LoVo (cell line): ENCODE data around the gene ANXA6.
A peak's percentile ranks its signal among the peaks of the same experiment; 100 is the strongest.

Source experiments
- DNase-seq: peaks from one replicate; pipeline ENCODE4 v3.0.0-alpha.2; 2016; ENCODE audit warnings: low spot score

Gene ANXA6

DNA sequence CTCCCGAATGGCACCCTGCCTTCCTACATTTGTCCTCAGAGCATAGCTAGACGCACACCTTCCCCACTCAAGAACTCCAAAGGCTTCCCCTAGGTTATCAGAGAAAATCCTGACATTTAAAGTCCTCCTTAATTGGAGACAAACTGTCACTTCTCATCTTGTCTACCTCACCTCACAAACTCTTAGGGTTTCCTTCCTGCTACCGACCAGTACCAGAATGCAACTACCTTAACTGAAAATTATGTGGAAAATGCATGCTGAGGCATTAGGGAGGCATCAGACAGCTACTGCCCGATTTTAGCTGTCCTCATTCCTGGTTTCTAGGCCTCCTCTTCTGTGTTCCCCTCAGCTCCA, 58.8 kb downstream of the ANXA6 start:
- no peak for DNase-seq

DNA sequence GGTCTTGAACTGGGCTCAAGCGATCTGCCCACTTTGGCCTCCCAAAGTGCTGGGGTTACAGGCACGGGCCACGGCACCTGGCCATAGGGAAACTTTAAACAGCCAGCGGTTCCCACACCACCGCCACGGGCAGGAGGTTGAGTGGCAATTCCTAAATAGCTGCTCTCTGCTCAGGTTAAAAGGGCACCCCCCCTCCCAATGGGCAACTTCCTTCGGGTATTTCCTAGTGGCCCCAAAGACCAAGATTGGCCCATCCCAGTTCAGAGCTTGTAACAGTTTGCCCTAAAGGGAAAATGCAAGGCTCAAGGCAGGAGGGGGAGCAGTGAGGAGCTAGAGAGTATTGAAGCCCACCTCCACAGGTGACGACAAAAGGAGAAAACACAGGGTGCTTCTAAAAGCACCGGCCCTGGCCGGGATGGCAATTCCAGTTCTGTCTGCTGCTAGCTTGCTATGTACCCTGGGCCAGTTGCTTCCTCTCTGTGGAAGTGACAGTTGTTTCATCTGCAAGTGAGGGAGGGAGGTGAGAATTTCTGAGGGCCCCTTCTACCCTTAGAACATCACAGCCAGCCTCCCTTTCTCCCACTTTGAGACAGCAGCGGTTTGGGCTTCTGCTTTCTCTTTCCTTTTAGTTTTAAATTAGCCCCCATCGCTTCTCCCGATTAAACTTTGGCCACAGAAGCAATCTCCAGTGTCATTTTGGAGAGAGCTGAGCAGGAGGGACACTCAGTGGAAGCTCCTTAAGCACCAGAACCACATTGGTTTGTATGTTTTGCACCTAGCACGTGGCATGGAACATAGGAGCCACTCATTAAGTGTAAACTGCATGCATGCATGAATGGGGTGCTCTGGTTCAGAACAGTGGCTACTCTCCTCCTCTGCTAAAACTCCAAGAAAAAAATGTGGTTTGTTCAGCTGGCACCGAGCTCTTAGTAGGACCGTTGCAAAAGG, 59.5 kb downstream of the ANXA6 start:
- DNase-seq: no peak

DNA sequence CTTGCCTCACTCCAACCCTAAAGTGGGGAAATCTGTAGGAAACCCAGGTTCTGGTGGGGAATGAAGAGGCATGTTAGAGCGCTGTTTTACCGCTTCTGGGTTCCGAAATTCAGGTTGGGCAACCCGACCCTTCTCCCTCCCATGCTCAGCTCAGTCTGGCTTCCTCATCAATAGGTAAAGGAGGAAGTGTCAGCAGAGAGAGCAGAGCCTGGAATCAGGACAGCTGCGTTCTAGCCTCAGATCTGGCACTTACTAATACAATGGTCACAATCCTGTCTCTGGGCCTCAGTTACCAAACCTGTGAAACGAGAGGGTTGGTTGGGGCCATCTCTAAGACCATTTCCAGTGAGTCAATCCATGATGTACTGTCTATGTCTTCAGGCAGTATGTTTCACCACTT, 60.5 kb downstream of the ANXA6 start:
- DNase-seq: no peak

DNA sequence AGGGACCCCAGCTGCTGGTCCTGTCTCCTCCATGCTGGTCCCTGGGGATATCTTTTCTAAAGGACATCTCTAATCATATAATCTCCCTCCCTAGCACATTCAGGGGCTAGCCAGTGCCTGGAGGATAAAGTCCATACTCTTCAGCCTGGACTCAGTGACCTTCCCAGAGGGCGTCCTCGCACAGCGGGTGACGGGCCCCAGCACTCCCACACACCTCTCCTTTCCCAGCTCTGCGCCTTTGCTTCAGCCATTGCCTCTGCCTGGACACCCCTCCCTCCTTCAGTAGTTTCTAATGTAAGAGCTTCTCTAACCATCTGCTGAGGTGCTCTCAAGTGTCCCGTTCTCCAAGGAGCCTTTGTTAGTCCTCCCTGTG, 61.6 kb downstream of the ANXA6 start:
- DNase-seq: no peak

DNA sequence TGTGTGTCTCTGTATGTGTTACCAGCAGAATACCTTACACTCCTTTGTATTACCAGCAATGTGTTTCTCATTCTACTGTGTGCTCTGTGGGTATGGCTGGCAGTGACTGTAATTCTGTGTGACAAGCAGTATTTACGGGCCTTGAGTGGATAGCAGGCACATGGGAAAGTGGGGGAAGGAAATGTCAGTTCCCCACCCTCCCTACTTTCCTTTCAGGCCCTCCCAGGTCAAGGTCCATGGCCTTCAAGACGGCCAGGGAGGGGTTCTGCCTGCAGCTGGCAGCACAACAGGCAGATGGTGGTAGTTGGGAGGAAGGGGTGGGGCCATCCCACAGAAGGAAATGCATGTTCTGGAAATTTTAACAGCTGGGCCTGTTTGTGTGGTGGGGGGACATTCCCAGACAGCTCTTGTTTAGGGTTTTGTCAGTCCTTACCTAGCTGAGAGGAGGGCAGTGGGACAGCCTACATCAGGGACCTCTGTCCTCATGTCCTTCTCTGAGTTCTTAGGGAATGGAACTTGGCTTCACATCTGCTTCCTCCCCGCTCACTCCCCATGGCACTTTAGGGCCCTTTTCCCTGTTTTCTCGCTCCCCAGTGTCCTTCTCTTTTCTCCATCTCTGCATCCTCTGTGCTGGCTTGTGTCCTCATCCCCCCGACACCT, 62.1 kb downstream of the ANXA6 start:
- peak; percentile 81 for DNase-seq

DNA sequence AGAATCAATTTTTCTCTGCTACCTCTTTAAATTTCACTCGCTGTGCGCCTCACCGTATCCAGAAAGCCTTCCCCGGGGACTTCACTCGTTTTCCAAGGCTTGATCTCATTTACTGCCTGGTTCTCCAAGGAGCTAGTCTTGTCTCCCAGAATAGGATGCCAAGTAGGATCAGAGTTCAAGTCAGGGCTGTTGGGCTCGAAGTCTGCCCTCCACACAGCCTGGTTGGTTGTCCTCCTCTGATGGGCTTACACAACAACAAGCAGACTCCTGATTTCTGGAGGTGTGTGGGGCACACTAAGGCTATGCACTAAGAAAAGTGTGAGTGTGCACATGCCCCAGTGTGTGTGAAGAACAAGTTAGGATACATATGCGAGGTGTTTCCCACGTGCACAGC, 62.7 kb downstream of the ANXA6 start:
- no peak for DNase-seq

DNA sequence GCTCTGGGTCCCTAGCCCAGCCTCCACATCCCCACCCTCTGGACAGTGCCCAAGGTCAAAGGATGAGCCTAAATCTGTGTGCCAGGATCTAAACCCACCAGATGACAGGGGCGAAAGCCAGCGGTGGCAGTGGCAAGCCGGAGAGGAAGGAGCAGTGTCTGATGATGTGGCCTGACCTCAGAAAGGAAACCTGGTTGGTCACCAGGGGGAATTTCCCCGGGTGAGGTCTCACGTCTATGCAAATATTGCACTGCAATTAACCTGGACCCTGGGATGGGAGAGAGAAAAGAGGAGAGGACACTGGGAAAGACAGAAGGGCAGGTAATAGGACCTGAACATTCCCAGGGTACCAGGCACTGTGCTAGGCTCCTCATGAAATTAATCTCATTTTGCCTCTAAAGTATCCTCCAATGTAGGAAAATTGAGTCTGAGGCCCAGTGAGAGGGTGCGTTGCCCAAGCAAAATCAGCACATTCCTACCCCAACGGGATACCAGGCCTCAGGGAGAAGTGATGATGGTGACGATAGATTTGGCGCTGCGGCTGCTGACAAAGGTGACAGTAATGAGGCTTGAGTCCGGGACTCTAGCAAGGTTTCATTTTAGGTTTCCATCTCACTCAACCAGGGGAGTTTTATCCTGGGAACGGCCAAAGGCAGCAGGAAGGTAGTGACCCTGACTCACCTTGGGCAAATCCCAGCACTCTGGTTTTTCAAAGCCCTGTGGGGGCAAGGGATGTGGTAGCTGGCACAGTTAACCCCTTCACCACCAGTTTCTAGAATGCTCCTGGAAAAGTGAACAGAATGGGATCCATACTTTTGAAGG, 63.3 kb downstream of the ANXA6 start:
- DNase-seq: no peak

DNA sequence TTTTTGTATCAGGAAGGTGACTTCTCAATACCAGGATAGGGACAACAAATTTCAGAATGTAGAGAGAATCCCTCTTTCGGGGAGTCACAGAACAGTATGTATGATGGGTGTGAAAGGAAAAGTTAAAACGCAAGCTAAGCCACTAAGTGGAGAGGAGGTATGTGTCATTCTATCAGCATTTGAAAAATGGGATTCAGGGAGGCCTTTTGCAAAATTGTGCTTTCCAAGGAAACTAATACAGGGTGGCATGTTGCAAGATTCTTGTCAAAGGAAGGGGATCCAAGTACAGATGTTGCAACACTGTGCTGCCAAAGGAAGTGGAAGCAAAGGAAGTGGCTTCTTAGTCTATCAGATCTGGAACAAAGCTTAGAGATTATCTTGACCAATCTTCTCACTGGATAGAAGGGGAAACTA, 64.1 kb downstream of the ANXA6 start:
- DNase-seq: no peak

DNA sequence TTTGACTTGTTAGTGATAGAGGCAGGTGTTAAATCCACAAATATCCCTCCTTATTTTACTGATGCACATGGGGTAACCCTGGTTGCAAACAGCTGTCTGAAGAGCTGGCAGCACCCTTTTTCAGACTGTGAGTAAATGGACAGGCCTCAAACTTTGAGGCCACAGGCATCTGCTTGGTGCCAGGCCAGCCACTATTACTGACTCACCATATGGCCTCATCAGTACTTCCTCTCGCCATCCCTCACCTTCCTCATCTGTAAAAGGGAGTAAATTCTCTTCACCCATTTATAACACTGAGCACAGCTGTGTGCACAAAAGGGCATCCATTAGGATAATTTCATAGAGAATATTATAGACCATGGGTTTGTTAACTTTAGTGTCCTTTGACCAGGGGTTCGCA, 64.8 kb downstream of the ANXA6 start:
- peak; percentile 37 for DNase-seq

DNA sequence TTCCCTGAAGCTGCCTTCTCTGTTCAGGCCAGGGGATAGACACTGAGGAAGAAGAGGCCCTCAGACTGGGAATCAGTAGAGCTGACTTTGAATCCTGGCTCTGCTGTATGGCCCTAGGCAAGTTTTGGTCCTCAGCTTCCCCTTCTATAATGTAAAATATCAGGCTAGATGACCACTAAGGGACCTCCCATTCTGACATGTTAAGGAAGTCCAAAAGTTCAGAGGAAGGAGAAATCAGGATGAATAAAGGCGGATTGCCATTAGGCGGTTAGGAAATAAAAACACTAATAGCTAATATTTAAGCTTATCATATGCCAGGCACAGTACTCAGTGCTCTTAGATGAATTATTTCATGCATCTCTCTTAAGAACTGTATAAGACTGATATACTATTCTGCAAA, 67.9 kb downstream of the ANXA6 start:
- DNase-seq: no peak

DNA sequence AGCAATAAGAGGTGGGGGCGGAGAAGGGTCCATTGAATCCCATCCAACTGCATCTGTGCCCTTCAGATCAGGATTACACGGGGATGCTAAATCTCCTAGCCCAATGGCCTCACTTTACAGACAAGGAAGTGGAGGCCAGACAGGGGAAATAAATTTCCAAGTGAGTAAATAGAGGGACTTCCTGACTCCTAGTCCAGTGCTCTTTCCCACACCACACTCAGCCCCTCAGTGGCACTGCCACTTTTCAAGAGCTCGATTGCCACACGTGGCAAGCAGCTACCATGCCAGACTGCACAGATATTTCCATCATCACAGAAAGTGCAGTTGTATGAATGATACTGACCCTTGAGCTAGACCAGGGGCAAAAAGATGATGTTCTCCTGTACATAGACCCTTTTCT, 68.6 kb downstream of the ANXA6 start:
- no peak for DNase-seq

DNA sequence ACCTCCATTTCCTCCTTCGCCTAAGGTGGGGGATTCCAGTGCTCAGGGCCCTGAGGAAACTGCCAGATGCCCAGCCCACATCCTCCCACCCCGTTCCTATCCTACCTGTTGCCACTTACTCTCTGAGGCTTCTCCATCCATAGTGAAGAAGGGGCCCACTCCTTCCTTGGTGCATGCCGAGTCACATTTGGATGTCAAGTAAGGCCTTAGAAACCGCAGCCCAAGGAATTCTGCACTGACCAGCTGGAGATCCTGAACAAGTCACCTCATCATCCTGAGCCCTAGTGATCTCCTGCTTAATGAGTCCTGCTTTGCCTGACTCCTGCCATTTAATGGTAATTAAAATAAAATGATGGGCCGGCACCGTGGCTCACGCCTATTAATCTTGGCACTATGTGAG, 70.1 kb downstream of the ANXA6 start:
- DNase-seq: no peak

DNA sequence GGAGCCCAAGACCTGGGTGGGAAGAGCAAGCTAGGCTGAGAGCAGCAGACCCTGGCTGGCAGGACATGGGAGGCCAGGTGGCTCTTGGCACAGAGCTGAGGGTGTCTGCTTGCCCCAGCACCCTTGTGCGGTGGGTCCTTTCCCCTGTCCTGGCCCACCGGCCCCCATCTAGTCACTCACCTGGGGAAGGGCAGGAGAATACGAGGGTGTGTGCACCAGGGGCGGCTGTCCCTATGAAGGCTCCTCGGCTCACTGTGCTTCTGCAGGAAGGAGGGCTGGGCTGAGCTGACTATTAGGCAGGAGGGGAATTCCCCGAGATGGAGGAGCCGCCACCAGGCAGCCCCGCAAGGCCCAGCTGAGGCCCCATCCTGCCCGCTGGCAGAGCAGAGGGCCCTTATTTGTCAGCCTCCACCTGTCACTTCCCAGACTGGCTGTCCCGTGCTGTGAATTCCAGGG, 70.6 kb downstream of the ANXA6 start:
- DNase-seq: no peak

DNA sequence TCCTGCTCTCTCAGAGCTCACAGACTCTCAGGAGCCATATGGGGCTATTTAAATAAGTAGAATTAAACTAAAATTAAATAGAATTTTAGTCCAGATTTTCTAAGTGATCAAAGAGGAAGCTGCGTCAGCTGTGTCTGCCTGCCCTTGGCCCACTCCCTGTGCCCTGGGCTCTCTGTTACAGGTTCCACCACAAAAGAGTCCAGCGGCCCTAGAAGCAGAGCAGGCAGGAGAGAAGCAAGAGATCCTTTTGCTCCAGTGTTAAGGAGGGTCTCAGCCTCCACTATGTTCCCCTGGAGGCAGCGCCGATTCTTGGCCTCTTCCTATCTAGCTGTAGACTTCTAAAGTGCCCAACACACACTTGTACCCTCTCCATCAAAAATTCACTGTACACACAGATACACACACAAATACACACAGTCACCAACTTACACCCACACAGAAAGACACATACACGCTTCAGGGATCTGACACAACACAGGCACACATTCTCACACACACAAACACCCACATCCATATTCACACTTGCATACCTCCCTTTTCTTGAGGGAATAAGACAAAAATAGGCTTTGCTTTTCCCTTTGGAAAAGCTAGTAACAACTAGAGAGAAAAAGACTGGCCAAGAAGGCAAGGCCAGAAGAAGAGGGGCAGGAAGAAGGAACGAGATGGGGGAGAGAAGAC, 71.2 kb downstream of the ANXA6 start:
- DNase-seq: no peak

DNA sequence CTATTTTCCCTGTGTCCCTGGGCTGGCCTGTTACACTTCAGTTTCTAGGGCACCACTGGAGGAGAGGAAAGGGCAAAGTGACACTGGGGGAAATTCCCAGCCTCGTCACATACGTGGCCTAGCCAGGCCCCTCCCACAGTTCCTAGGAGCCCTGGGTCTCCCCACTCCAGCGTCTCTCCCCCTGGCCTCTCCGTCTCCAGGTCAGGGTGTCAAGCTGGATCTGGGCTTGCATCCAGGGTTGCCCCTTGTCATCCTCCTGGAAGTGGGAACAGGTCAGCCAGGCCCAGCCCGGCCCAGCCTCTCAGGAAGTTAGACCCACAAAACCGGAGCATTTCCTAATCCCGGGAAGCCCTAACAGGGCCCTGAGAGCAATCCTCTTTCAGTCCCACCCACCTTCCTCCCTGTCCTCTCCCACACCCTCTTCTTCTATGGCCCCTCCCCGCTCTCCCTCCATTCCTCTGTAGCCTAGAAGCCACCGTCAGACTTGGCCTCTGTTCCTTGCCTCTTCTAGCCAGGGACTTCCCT, 72.0 kb downstream of the ANXA6 start:
- DNase-seq: no peak

DNA sequence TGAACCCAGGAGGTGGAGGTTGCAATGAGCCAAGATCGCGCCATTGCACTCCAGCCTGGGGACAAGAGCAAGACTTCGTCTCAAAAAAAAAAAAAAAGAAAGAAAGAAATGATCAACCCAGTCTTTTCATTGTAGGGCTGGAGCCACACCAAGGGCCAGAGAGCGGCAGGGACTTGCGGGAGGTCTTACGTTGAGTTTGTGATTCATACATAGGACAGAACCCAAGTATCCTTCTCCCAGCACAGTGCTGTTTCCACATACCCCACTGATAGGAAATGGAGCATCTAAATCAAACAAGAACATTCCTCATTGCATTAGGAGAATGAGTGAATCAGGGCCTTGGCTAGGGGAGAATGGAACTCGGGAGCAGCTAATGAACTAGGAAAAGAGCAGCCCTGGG, 73.2 kb downstream of the ANXA6 start:
- no peak for DNase-seq

DNA sequence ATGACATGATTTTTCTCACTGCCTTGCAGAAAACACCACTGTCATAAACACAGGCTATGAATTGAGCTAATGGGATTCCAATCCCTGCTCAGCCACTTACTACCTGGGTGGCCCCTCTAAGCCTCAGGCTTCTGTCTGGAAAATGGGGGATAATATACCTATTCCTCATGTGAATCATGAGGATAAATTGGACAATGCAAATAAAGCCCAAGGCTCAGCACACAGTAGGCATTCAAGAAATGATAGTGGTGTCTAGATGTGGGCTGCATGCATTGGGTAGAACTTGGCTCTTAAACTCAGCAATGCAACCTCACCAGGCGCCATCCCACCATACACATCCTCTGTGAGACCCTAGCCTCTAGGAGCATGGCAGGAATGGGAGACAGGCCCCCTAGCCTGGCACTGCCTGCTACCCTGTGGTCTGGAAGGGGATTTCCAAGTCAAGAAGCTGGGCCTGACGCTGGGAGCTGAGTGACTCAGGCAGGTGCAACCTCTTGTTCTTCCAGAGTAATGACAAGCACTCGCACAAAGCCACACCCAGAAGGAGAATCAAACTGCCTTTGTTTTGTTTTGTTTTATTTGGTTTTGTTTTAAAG, 74.4 kb downstream of the ANXA6 start:
- DNase-seq: peak; percentile 74

DNA sequence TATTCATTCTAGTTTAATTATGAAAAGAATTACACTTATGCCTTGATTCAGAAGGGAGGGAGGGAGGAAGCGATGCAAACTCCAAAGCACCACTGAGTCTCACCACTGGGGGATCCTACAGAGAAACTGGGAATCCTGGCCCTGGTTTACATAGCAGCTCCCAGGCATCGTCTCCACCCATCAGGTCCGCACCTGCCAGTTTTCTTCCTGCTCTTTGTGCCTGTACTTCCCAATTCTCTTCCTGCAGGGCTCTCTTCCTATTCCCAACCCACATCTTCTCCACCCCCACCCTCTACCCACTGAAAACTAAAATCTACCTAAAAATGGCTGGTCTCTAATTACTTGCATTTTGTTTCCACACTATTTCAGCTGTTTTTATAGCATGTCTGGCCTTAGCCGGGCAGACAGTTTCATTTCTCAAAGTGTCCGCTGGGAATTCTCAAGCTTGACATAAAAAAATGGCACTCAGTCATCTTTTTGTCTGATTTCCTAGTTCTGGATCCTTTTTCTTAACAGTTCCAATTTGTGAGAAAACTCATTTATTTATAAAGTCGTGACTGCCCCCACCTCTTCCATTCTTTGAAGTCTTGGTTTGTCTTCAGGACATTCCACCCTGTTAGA, 75.2 kb downstream of the ANXA6 start:
- peak; percentile 67 for DNase-seq

DNA sequence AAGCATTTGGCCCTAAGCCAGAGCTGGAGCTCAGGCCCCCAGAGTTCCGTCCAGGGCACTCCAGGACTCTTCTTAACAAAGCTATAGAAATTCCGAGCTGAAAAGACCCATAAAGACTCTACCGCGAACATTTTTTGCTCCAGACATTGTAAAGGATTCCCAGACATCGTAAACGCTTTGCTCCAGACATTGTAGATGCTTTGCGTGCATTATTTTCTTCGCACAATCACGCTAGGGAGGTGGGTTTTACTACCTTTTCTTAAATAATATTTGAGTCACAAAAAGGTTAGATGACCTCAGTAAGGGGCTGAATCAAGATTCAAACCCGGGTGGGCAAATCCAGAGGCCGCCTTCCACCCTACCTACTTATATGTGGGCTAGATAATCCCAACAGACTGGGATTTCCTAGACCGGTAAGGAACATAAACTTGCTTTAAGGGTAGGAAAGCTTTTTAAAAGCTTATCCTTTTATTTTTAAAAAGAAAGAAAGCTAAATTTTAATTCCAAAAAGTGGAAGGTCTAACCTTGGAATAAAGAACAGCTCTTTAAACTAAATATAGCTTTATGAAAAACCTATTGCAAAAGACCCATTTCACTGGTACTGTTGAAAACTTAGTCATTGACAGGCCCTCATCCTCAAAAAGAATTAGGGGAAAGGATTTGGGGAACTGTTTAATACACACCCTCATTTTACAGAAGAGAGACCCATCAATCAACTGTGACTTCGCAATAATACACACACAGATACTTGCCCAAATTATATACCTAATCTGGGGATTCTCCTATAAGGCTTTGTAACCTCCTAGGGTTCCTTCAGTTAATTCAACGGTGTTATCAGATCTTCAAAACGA, 75.9 kb downstream of the ANXA6 start:
- peak; percentile 71 for DNase-seq
